SK-N-SH (cell line): ENCODE data around the gene CFAP74. TPM values are rescaled to one million over a fixed set of nuclear protein-coding genes. Genes with fewer than 3 reads are reported as not detected.

Source experiments
- CTCF ChIA-PET: fragments of 300-600, 350-600 bp; formaldehyde crosslinking; extraction: SDS; loops from one replicate; lab custom pipeline; 2021; lab: Yijun Ruan, JAX
- POLR2A ChIA-PET: fragments of 350-600 bp; sonication (Branson Sonifier 250); formaldehyde crosslinking; extraction: SDS; loops from one replicate; lab custom pipeline; 2020; ENCODE audit warnings: antibody characterized with exemption, inconsistent platforms; lab: Yijun Ruan, JAX
- DNase-seq: peaks from one replicate; pipeline ENCODE4 v3.0.0; 2012
- H2AFZ ChIP-seq: fragments of 200-600 bp; sonication (generic); 2 replicates; pipeline ENCODE4 v1.8.1; 2016; ENCODE audit warnings: antibody characterized with exemption, mild to moderate bottlenecking, low read depth
- H3F3A ChIP-seq: fragments of 200-600 bp; sonication (generic); replicated peaks from 2 replicates; pipeline ENCODE3; 2016; ENCODE audit warnings: antibody characterized with exemption, mild to moderate bottlenecking; ENCODE audit not compliant: insufficient read depth
- H3K27ac ChIP-seq, 2 experiments: fragments of 200-500 bp in 1 of 2; fragments of 200-600 bp in 1 of 2; sonication (Bioruptor generic) in 1 of 2; sonication (generic), shearing (Covaris generic) in 1 of 2; 2 replicates each; pipeline versions ENCODE4 v1.5.1 to v1.6.1; 2014 to 2016; ENCODE audit warnings: low read depth in 2 of 2, inconsistent platforms in 1 of 2, low read length in 1 of 2, mild to moderate bottlenecking in 1 of 2, mixed read lengths in 1 of 2
- H3K27me3 ChIP-seq: fragments of 200-600 bp; sonication (generic), shearing (Covaris generic); 2 replicates; pipeline ENCODE4 v1.6.1; 2016; ENCODE audit warnings: mixed run types; ENCODE audit not compliant: insufficient read depth
- H3K36me3 ChIP-seq, 2 experiments: fragments of 200-500 bp in 1 of 2; fragments of 200-600 bp in 1 of 2; sonication (Bioruptor generic) in 1 of 2; sonication (generic) in 1 of 2; replicated peaks in 1 of 2; 2 replicates each; pipeline versions ENCODE3 to v1.5.1; 2014 to 2016; ENCODE audit warnings: low read length in 1 of 2, mild to moderate bottlenecking in 1 of 2; ENCODE audit not compliant: insufficient read depth in 2 of 2, control insufficient read depth in 1 of 2
- H3K4me1 ChIP-seq, 2 experiments: fragments of 200-500 bp in 1 of 2; fragments of 200-600 bp in 1 of 2; sonication (Bioruptor generic) in 1 of 2; sonication (generic), shearing (Covaris generic) in 1 of 2; 2 replicates each; pipeline versions ENCODE4 v1.5.1 to v1.6.1; 2014 to 2016; ENCODE audit warnings: low read depth in 1 of 2, low read length in 1 of 2, mixed run types in 1 of 2; ENCODE audit not compliant: insufficient read depth in 2 of 2, control insufficient read depth in 1 of 2
- H3K4me2 ChIP-seq: fragments of 200-600 bp; sonication (generic), shearing (Covaris generic); 2 replicates; pipeline ENCODE4 v1.6.1; 2017; ENCODE audit warnings: mixed run types
- H3K4me3 ChIP-seq, 2 experiments: fragments of 200-500 bp in 1 of 2; fragments of 200-600 bp in 1 of 2; sonication (Bioruptor generic) in 1 of 2; sonication (generic), shearing (Covaris generic) in 1 of 2; 2 replicates each; pipeline versions ENCODE4 v1.5.1 to v1.8.1; 2014 to 2016; ENCODE audit warnings: low read depth in 2 of 2, inconsistent platforms in 1 of 2, low read length in 1 of 2, mild to moderate bottlenecking in 1 of 2, mixed read lengths in 1 of 2, moderate library complexity in 1 of 2
- H3K79me2 ChIP-seq: fragments of 200-600 bp; sonication (generic); 2 replicates; pipeline ENCODE4 v1.8.1; 2017; ENCODE audit warnings: mild to moderate bottlenecking; ENCODE audit not compliant: insufficient read depth
- H3K9ac ChIP-seq: fragments of 200-600 bp; sonication (generic); 2 replicates; pipeline ENCODE4 v1.6.1; 2017; ENCODE audit warnings: mixed run types
- H3K9me2 ChIP-seq: fragments of 200-600 bp; sonication (generic); 2 replicates; pipeline ENCODE4 v1.6.1; 2017; ENCODE audit warnings: mixed run types
- H3K9me3 ChIP-seq: fragments of 200-600 bp; sonication (generic); 2 replicates; pipeline ENCODE4 v1.6.1; 2017; ENCODE audit warnings: mixed run types, mild to moderate bottlenecking, moderate library complexity
- H4K20me1 ChIP-seq: fragments of 200-600 bp; sonication (generic); 2 replicates; pipeline ENCODE4 v1.6.1; 2017; ENCODE audit warnings: mild to moderate bottlenecking, mixed run types; ENCODE audit not compliant: insufficient read depth
- EP300 ChIP-seq, 2 experiments: IDR thresholded peaks; 2 replicates each; pipeline versions ENCODE4 v1.4.0 to v1.6.1; 2012; ENCODE audit warnings: borderline replicate concordance in 1 of 2, low read depth in 1 of 2, low read length in 1 of 2
- EZH2phosphoT487 ChIP-seq: fragments of 200-600 bp; sonication (generic); IDR thresholded peaks from 2 replicates; pipeline ENCODE4 v1.6.1; 2017; ENCODE audit warnings: low read depth, mixed run types, mild to moderate bottlenecking, antibody characterized with exemption, moderate library complexity, borderline replicate concordance
- FOSL2 ChIP-seq: IDR thresholded peaks from 2 replicates; pipeline ENCODE4 v1.4.0; 2012; ENCODE audit warnings: low read depth, mild to moderate bottlenecking, moderate library complexity, borderline replicate concordance
- FOXJ3 ChIP-seq: sonication (generic); formaldehyde crosslinking; IDR thresholded peaks from 2 replicates; pipeline ENCODE4 v1.5.1; 2020; ENCODE audit warnings: mild to moderate bottlenecking, missing genetic modification reagents
- FOXM1 ChIP-seq: IDR thresholded peaks from 2 replicates; pipeline ENCODE4 v1.4.0; 2012; ENCODE audit warnings: low read depth, mild to moderate bottlenecking
- GATA2 ChIP-seq: sonication (generic); formaldehyde crosslinking; IDR thresholded peaks from 2 replicates; pipeline ENCODE4 v1.5.0; 2020; ENCODE audit warnings: mild to moderate bottlenecking, missing genetic modification reagents
- NRF1 ChIP-seq: IDR thresholded peaks from 2 replicates; pipeline ENCODE4 v1.6.1; 2012; ENCODE audit warnings: low read depth, mild to moderate bottlenecking, low read length
- RCOR1 ChIP-seq: fragments of 150-350 bp; IDR thresholded peaks from 2 replicates; pipeline ENCODE4 v1.6.1; 2017; ENCODE audit warnings: antibody characterized with exemption, low read length
- RFX5 ChIP-seq: IDR thresholded peaks from 2 replicates; pipeline ENCODE4 v1.6.1; 2012; ENCODE audit warnings: mild to moderate bottlenecking, improper control_type of control experiment, low read length
- RXRA ChIP-seq: IDR thresholded peaks from 2 replicates; pipeline ENCODE4 v1.4.0; 2012; ENCODE audit warnings: low read depth, mild to moderate bottlenecking, borderline replicate concordance
- TAF1 ChIP-seq: IDR thresholded peaks from 2 replicates; pipeline ENCODE4 v1.6.1; 2012; ENCODE audit warnings: low read depth, mild to moderate bottlenecking, low read length, moderate library complexity, borderline replicate concordance
- TCF12 ChIP-seq: IDR thresholded peaks from 2 replicates; pipeline ENCODE4 v1.4.0; 2012
- YY1 ChIP-seq: IDR thresholded peaks from 2 replicates; pipeline ENCODE4 v1.4.0; 2012; ENCODE audit warnings: low read depth, mild to moderate bottlenecking
- WGBS: methylation state at CpG from one replicate; pipeline ENCODE4 v1.1.6; 2017; ENCODE audit warnings: low lambda C conversion rate; 5-methylcytosine and 5-hydroxymethylcytosine counted together
- polyA plus RNA-seq, 3 experiments: library from polyadenylated mRNA; depleted of rRNA; stranded (reverse); fragments of >200 nt; gene quantifications; 2 replicates each; pipeline ENCODE4 v1.2.3, GENCODE V29; 2012
- TF ChIP-seq, protein P1 (sequence below): fragments of 200-600 bp; sonication (generic); IDR thresholded peaks from 2 replicates; pipeline ENCODE4 v1.6.1; 2017; ENCODE audit warnings: antibody characterized with exemption, mild to moderate bottlenecking, moderate library complexity
- TF ChIP-seq, protein P2 (sequence below): IDR thresholded peaks from 2 replicates; pipeline ENCODE4 v1.4.0; 2012; ENCODE audit warnings: low read depth, borderline replicate concordance

Gene CFAP74
- polyA plus RNA-seq, 1 of the 3 experiments (the other 2 are of a cell fraction): not detected

DNA sequence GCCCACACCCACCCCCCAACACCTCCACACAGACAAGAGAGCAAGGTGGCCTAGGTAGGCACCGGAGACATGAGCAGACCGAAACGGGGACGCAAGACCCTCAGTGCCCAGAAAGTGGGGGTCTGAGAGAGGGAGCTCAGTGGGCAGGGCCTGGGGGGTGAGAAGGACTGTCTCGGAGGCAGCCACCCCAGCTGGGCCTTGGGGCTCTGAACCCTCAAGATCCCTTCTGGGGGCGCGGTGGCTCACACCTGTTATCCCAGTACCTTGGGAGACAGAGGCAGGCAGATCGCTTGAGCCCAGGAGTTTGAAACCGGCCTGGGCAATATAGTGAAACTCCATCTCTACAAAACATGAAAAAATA, 103.6 kb downstream of the CFAP74 start:
- H4K20me1 ChIP-seq: no peaks in the 10 kb centered on the region
- H3K79me2 ChIP-seq: no peaks in the 10 kb centered on the region; the same call in 1 of the 2 replicates
- ChIA-PET POLR2A (no interaction called here), CTCF (interaction anchor here (0.8 to 6.9 kb wide), 3 partner anchors 7 to 100 kb away, joined by 3 to 51 read pairs (median 4); no protein-coding TSS in a partner anchor)
- no peak overlapping the region for H3K27ac ChIP-seq
- no peak overlapping the region for H3K4me2 ChIP-seq
- peaks cover 3% of the 10 kb centered on the region for H3F3A ChIP-seq
- H3K9ac ChIP-seq: no peak overlapping the region
- WGBS: 91% methylated on average over 7 of the region's 9 CpGs
- no peak for DNase-seq
- H3K9me2 ChIP-seq: no peaks in the 10 kb centered on the region
- no peaks in the 10 kb centered on the region for H3K9me3 ChIP-seq
- H3K36me3 ChIP-seq: no peaks in the 10 kb centered on the region
- H3K4me3 ChIP-seq: no peak overlapping the region
- H3K4me1 ChIP-seq: peaks cover 0 to 17% of the 10 kb centered on the region in 2 experiments; a peak in 1 of 4 replicates
- no peak overlapping the region for H2AFZ ChIP-seq
- TF ChIP-seq, protein P1, sequence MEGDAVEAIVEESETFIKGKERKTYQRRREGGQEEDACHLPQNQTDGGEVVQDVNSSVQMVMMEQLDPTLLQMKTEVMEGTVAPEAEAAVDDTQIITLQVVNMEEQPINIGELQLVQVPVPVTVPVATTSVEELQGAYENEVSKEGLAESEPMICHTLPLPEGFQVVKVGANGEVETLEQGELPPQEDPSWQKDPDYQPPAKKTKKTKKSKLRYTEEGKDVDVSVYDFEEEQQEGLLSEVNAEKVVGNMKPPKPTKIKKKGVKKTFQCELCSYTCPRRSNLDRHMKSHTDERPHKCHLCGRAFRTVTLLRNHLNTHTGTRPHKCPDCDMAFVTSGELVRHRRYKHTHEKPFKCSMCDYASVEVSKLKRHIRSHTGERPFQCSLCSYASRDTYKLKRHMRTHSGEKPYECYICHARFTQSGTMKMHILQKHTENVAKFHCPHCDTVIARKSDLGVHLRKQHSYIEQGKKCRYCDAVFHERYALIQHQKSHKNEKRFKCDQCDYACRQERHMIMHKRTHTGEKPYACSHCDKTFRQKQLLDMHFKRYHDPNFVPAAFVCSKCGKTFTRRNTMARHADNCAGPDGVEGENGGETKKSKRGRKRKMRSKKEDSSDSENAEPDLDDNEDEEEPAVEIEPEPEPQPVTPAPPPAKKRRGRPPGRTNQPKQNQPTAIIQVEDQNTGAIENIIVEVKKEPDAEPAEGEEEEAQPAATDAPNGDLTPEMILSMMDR: no peak
- TF ChIP-seq, protein P2, sequence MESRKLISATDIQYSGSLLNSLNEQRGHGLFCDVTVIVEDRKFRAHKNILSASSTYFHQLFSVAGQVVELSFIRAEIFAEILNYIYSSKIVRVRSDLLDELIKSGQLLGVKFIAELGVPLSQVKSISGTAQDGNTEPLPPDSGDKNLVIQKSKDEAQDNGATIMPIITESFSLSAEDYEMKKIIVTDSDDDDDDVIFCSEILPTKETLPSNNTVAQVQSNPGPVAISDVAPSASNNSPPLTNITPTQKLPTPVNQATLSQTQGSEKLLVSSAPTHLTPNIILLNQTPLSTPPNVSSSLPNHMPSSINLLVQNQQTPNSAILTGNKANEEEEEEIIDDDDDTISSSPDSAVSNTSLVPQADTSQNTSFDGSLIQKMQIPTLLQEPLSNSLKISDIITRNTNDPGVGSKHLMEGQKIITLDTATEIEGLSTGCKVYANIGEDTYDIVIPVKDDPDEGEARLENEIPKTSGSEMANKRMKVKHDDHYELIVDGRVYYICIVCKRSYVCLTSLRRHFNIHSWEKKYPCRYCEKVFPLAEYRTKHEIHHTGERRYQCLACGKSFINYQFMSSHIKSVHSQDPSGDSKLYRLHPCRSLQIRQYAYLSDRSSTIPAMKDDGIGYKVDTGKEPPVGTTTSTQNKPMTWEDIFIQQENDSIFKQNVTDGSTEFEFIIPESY: no peak
- TF ChIP-seq TCF12: no peak
- no peak for TF ChIP-seq FOSL2
- no peak for TF ChIP-seq RFX5
- no peak for TF ChIP-seq EZH2phosphoT487
- TF ChIP-seq RCOR1: no peak
- no peak for TF ChIP-seq YY1
- no peak for TF ChIP-seq GATA2 (CRISPR knock-in tag)
- TF ChIP-seq FOXM1: no peak
- no peak for TF ChIP-seq NRF1
- TF ChIP-seq RXRA: no peak
- TF ChIP-seq TAF1: no peak
- no peak for TF ChIP-seq FOXJ3 (CRISPR knock-in tag)
- no peak for TF ChIP-seq EP300 (IDR thresholded peaks at IDR 0.05; ENCODE audit: borderline replicate concordance in 1 of 2, low read depth in 1 of 2, low read length in 1 of 2)
- TF ChIP-seq, all 33 proteins: peak for 0
- no peaks in the 10 kb centered on the region for H3K27me3 ChIP-seq
